Spleen (tissue), 11 donors: ENCODE measurements around the gene ARMC9. TPM values are rescaled to one million over a fixed set of nuclear protein-coding genes. Genes with fewer than 3 reads are reported as not detected.
"Not testable (repeated sequence)": the region's sequence is repeated elsewhere in the genome, so short reads cannot be mapped to it uniquely, and the experiment has no call there.

Source experiments
- DNase-seq: peaks from one replicate; pipeline ENCODE4 v3.0.0-alpha.2; 2020
- H3K27ac ChIP-seq, 8 donors: fragments of 200-600 bp; sonication (generic) in 7 of 8; 1 replicate in 4 of 8; 2 replicates in 4 of 8; pipeline versions ENCODE4 v1.5.0 to v1.8.0; 2016 to 2021; ENCODE audit warnings: inconsistent platforms in 4 of 8, mild to moderate bottlenecking in 4 of 8, moderate library complexity in 1 of 8
- H3K27me3 ChIP-seq, 7 donors: fragments of 200-600 bp; sonication (generic) in 6 of 7; replicated peaks in 1 of 7; 1 replicate in 4 of 7; 2 replicates in 3 of 7; pipeline versions ENCODE4 v1.5.0 to v1.8.0; 2016 to 2021; ENCODE audit warnings: inconsistent platforms in 3 of 7, mild to moderate bottlenecking in 1 of 7
- H3K36me3 ChIP-seq, 6 donors: fragments of 200-600 bp; sonication (generic) in 5 of 6; 1 replicate in 4 of 6; 2 replicates in 2 of 6; pipeline versions ENCODE4 v1.5.0 to v1.8.0; 2016 to 2021; ENCODE audit warnings: inconsistent platforms in 2 of 6
- H3K4me1 ChIP-seq, 6 donors: fragments of 200-600 bp; sonication (generic) in 5 of 6; 1 replicate in 3 of 6; 2 replicates in 3 of 6; pipeline versions ENCODE4 v1.5.0 to v1.8.0; 2016 to 2021; ENCODE audit warnings: inconsistent platforms in 3 of 6
- H3K4me3 ChIP-seq, 8 donors: fragments of 200-600 bp; sonication (generic) in 7 of 8; 1 replicate in 4 of 8; 2 replicates in 4 of 8; pipeline versions ENCODE4 v1.5.0 to v1.8.0; 2016 to 2021; ENCODE audit warnings: inconsistent platforms in 4 of 8, mild to moderate bottlenecking in 4 of 8, moderate library complexity in 2 of 8
- H3K9me3 ChIP-seq, 8 donors: fragments of 200-600 bp; sonication (generic) in 7 of 8; 1 replicate in 4 of 8; 2 replicates in 4 of 8; pipeline versions ENCODE4 v1.5.0 to v1.8.0; 2016 to 2021; ENCODE audit warnings: inconsistent platforms in 4 of 8
- POLR2A ChIP-seq, 3 donors: fragments of 450-650 bp; IDR thresholded peaks; one replicate each; pipeline ENCODE4 v1.5.1; 2017; ENCODE audit warnings: antibody characterized with exemption in 3 of 3, mild to moderate bottlenecking in 1 of 3
- POLR2AphosphoS5 ChIP-seq, 3 donors: sonication (generic); formaldehyde crosslinking; IDR thresholded peaks; one replicate each; pipeline ENCODE4 v1.5.1; 2017; ENCODE audit warnings: antibody characterized with exemption in 3 of 3
- WGBS, 5 donors: extraction: QIAGEN DNeasy Blood & Tissue Kit in 3 of 5; methylation state at CpG; one replicate each; pipeline versions ENCODE4 v1.1.5 to v1.1.7; 2013 to 2018; 5-methylcytosine and 5-hydroxymethylcytosine counted together
- intact Hi-C: fragments of 100-400 bp; cut with DNase I; formaldehyde crosslinking; loops from one replicate; pipeline ENCODE4 v1.15.0; 2023; ENCODE audit warnings: low total_unique reads
- polyA plus RNA-seq, 3 donors: library from polyadenylated mRNA; stranded (reverse); fragments of 200-250 nt; gene quantifications; one replicate each; pipeline ENCODE4 v1.2.1, GENCODE V29; 2013
- total RNA-seq, 7 donors: library from RNA; depleted of rRNA in 3 of 7; stranded (reverse); fragments of >200 nt in 3 of 7; fragmentation: NEBNext Ultra II Directional in 4 of 7; extraction: Animal tissue kit (Norgen Biotek cat#: 25700) in 4 of 7; gene quantifications; one replicate each; pipeline versions ENCODE4 v1.1.0 to v1.2.1, GENCODE V29; 2016 to 2021
- TF ChIP-seq, protein P1 (sequence below), 11 experiments: fragments of 200-600 bp in 7 of 11; fragments of 450-650 bp in 4 of 11; sonication (generic) in 4 of 11; IDR thresholded peaks in 8 of 11; conservative IDR thresholded peaks in 3 of 11; 1 replicate in 7 of 11; 2 replicates in 4 of 11; pipeline versions ENCODE4 v1.4.0 to v1.8.0; 2016 to 2021; ENCODE audit warnings: antibody characterized with exemption in 11 of 11, inconsistent platforms in 4 of 11, mild to moderate bottlenecking in 1 of 11
- donor health status: healthy with polysubstance abuse.
- donor health status: DM: no; HTN: no; CAD: no; lungs with moderate emphysema.
- donor health status: DM: no; HTN: no; CAD: no.
- donor health status: Bipolar disorder and iron deficiency.
- donor health status: healthy.
- donor health status: DM: no; HTN: no; CAD: no.
- donor health status: DM: yes; HTN: yes; CAD: no.

ARMC9 gene
- total and polyA plus RNA-seq, 10 donors: 0.83 to 8.9 (median 4.7) TPM

DNA sequence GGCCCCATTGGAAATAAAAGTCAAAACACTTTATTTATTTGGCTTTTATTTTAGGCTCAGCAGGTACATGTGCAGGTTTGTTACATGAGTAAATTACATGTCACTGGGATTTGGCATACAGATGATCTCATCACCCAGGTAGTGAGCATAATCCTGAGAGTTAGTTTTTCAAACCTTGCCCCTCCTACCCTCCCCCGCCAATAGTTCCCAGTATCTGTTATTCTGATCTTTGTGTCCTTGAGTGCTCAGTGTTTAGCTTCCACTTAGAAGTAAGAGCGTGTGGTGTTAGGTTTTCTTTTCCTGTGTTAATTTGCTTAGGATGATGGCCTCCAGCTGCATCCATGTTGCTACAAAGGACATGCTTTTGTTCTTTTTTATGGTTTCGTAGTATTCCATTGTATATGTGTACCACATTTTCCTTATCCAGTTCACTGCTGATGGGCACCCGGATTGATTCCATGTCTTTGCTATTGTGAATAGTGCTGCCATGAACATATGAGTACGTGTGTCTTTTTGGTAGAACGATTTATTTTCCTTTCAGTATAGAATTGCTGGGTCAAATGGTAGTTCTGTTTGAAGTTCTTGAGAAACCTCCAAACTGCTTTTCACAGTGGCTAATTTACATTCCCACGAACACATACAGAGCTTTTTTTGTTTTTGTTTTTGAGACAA is 47.9 kb downstream of the ARMC9 start:
- H3K36me3 ChIP-seq: no peaks in the 10 kb centered on the region
- no peak for TF ChIP-seq POLR2A (IDR thresholded peaks at IDR 0.05)
- no peak overlapping the region for H3K27ac ChIP-seq
- H3K4me3 ChIP-seq: no peak overlapping the region
- H3K27me3 ChIP-seq: no peaks in the 10 kb centered on the region
- H3K9me3 ChIP-seq: no peaks in the 10 kb centered on the region
- DNase-seq: no peak
- 86 to 92% (median 88%) methylated on average over 7 of the region's 7 CpGs for WGBS, 5 donors
- intact Hi-C loops: no loop called here
- H3K4me1 ChIP-seq: peaks cover 0 to 10% (median 5%) of the 10 kb centered on the region in 6 donors

DNA sequence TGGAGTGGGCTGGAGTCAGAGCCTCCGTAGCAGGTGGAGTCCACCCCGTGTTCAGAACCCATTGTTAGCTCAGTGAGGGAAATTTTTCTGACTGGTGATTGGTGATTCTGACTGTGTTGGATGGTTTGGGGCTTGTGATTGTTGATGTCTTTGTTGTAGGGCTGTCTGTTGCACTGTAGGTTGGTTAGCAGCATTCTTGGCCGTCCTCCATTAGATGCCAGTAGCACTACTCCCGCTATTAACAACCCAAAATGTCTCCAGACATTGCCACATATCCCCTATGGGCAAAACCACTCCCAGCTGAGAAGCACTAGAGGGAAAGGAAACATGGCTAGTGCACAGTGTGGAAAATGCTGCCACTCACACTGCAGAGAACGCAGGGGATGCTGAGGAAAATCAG is 51.7 kb downstream of the ARMC9 start:
- TF ChIP-seq POLR2A (IDR thresholded peaks at IDR 0.05): no peak
- TF ChIP-seq POLR2AphosphoS5 (IDR thresholded peaks at IDR 0.05): no peak
- TF ChIP-seq, protein P1, sequence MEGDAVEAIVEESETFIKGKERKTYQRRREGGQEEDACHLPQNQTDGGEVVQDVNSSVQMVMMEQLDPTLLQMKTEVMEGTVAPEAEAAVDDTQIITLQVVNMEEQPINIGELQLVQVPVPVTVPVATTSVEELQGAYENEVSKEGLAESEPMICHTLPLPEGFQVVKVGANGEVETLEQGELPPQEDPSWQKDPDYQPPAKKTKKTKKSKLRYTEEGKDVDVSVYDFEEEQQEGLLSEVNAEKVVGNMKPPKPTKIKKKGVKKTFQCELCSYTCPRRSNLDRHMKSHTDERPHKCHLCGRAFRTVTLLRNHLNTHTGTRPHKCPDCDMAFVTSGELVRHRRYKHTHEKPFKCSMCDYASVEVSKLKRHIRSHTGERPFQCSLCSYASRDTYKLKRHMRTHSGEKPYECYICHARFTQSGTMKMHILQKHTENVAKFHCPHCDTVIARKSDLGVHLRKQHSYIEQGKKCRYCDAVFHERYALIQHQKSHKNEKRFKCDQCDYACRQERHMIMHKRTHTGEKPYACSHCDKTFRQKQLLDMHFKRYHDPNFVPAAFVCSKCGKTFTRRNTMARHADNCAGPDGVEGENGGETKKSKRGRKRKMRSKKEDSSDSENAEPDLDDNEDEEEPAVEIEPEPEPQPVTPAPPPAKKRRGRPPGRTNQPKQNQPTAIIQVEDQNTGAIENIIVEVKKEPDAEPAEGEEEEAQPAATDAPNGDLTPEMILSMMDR (IDR thresholded peaks at IDR 0.05 in 8 of 11, conservative IDR thresholded peaks at IDR 0.05 in 3 of 11): no peak
- Histone ChIP-seq H3K9me3 (no peaks in the 10 kb centered on the region), H3K27ac (no peak overlapping the region), H3K4me1 (no peaks in the 10 kb centered on the region), H3K4me3 (no peak overlapping the region), H3K27me3 (no peaks in the 10 kb centered on the region), H3K36me3 (no peaks in the 10 kb centered on the region)
- DNase-seq: no peak
- 82 to 97% (median 93%) methylated on average over 3 to 5 of the region's 5 CpGs for WGBS, 5 donors
- intact Hi-C loops: no loop called here

DNA sequence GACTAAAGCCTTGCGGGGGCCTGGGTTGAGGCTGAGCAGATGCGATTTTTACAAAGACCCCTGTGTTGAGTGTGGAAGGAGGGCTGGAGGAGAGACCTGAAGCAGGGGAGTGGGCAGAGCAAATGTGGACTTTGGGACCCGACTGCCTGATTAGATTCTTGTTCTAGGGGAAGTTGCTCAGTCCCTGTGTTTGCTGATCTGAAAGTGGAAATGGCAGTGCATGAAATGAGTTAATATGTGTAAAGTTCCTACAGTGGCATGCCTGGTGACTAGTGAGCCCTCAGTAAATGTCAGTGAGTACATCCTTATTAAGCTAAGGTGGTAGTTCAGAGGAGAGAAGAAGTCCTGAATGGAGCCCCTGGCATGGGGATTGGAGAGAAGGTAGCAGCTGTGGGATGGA is 52.3 kb downstream of the ARMC9 start:
- DNase-seq: no peak
- no peak overlapping the region for H3K27ac ChIP-seq
- no peaks in the 10 kb centered on the region for H3K27me3 ChIP-seq
- intact Hi-C loops: no loop called here
- TF ChIP-seq POLR2AphosphoS5 (IDR thresholded peaks at IDR 0.05) (no peak), POLR2A (IDR thresholded peaks at IDR 0.05) (no peak)
- TF ChIP-seq, protein P1 (IDR thresholded peaks at IDR 0.05 in 8 of 11, conservative IDR thresholded peaks at IDR 0.05 in 3 of 11): no peak
- H3K4me3 ChIP-seq: no peak overlapping the region
- no peaks in the 10 kb centered on the region for H3K36me3 ChIP-seq
- no peaks in the 10 kb centered on the region for H3K4me1 ChIP-seq
- 72 to 91% (median 86%) methylated on average over 3 of the region's 3 CpGs for WGBS, 5 donors
- H3K9me3 ChIP-seq: no peaks in the 10 kb centered on the region

DNA sequence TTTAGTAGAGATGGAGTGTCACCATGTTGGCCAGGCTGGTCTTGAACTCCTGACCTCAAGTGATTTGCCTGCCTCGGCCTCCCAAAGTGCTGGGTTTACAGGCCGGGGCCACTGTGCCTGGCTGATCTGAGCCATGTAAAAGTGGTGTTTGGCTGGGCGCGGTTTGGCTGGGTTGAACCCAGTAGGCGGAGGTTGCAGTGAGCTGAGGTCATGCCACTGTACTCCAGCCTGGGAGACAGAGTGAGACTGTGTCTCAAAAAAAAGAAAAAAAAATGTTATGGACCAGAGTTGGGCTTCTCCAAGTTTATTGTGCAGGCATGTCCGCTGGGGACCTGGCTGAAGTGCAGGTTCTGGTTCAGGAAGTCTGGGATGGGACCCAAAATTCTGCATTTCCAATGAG is 54.9 kb downstream of the ARMC9 start:
- H3K4me3 ChIP-seq, H3K27ac ChIP-seq, H3K36me3 ChIP-seq, H3K4me1 ChIP-seq, DNase-seq, H3K9me3 ChIP-seq, intact Hi-C loops, H3K27me3 ChIP-seq: not testable (repeated sequence)
- WGBS, 5 donors: 88 to 95% (median 93%) methylated on average over 6 of the region's 6 CpGs

DNA sequence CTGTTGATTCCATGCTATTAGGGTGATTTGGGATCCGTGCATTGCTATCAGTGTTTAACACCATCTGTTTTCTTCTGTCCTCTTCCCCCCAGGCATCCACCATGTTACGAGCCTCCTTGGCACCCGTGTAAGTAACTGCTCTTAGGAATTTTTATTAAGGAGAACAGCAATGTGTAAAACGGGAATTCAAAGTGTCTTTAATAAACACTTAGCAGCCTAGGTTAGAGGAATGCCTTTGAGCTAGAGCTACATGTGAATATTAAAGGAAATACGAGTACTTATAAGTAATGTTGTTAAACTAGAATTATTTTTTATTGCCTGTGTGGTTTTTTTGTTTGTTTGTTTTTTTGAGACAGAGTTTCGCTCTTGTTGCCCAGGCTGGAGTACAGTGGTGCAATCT is 58.1 kb downstream of the ARMC9 start:
- no peaks in the 10 kb centered on the region for H3K9me3 ChIP-seq
- DNase-seq: no peak
- H3K36me3 ChIP-seq: no peaks in the 10 kb centered on the region
- WGBS, 5 donors: 84 to 98% (median 92%) methylated on average over 6 of the region's 6 CpGs
- H3K27me3 ChIP-seq: no peaks in the 10 kb centered on the region
- TF ChIP-seq POLR2A (IDR thresholded peaks at IDR 0.05): no peak
- TF ChIP-seq POLR2AphosphoS5 (IDR thresholded peaks at IDR 0.05): no peak
- TF ChIP-seq, protein P1 (IDR thresholded peaks at IDR 0.05 in 8 of 11, conservative IDR thresholded peaks at IDR 0.05 in 3 of 11): no peak
- H3K4me3 ChIP-seq: no peak overlapping the region
- H3K4me1 ChIP-seq: no peaks in the 10 kb centered on the region
- intact Hi-C loops: no loop called here
- H3K27ac ChIP-seq: no peak overlapping the region
